GM12891 (cell line): ENCODE results near the gene ADGRL3.
"Not testable (repeated sequence)": the region's sequence is repeated elsewhere in the genome, so short reads cannot be mapped to it uniquely, and the experiment has no call there.

ENCODE experiments used
- DNase-seq: peaks from one replicate; pipeline ENCODE4 v3.0.0; 2011; ENCODE audit warnings: low spot score; ENCODE audit not compliant: insufficient read length
- FAIRE-seq: peaks from 2 replicates; lab custom pipeline; 2011; peaks lifted over from hg19 to GRCh38; lab: Jason Lieb, UNC
- PAX5 ChIP-seq: IDR thresholded peaks from 2 replicates; pipeline ENCODE4 v1.6.1; 2011; ENCODE audit warnings: low read length, moderate library complexity, mild to moderate bottlenecking; ENCODE audit not compliant: insufficient read depth, severe bottlenecking
- POLR2A ChIP-seq: IDR thresholded peaks from 2 replicates; pipeline ENCODE4 v1.6.1; 2011; ENCODE audit warnings: low read depth, low read length, control low read depth
- POLR2AphosphoS5 ChIP-seq: IDR thresholded peaks from 2 replicates; pipeline ENCODE4 v1.6.1; 2011; ENCODE audit warnings: low read depth, low read length, control low read depth
- POU2F2 ChIP-seq: IDR thresholded peaks from 2 replicates; pipeline ENCODE4 v1.6.1; 2011; ENCODE audit warnings: low read depth, mild to moderate bottlenecking, control low read depth, low read length, moderate library complexity
- SPI1 ChIP-seq: IDR thresholded peaks from 2 replicates; pipeline ENCODE4 v1.6.1; 2011; ENCODE audit warnings: low read depth, low read length, control low read depth
- TAF1 ChIP-seq: IDR thresholded peaks from 2 replicates; pipeline ENCODE4 v1.6.1; 2011; ENCODE audit warnings: low read depth, low read length, control low read depth

The ADGRL3 gene

GRCh38 chr4:61203436-61203790 is 3.3 kb downstream of the ADGRL3 start:
- TF ChIP-seq POLR2AphosphoS5: no peak
- TF ChIP-seq PAX5: no peak
- no peak for TF ChIP-seq SPI1
- TF ChIP-seq POLR2A: no peak
- TF ChIP-seq TAF1: no peak
- TF ChIP-seq POU2F2: no peak
- FAIRE-seq (no peak), DNase-seq (no peak)

GRCh38 chr4:61204353-61205060 is 4.4 kb downstream of the ADGRL3 start:
- FAIRE-seq (no peak), DNase-seq (no peak)
- TF ChIP-seq PAX5: no peak
- TF ChIP-seq POU2F2: no peak
- no peak for TF ChIP-seq SPI1
- TF ChIP-seq POLR2AphosphoS5: no peak
- TF ChIP-seq TAF1: no peak
- TF ChIP-seq POLR2A: no peak

- TF ChIP-seq POLR2AphosphoS5 (no peak), POLR2A (no peak), PAX5 (no peak), TAF1 (no peak), POU2F2 (no peak), SPI1 (no peak)
- no peak for FAIRE-seq
- DNase-seq: no peak
These were observed 4.9 kb downstream of the ADGRL3 start for GRCh38 chr4:61205066-61205465.

- not testable (repeated sequence) for FAIRE-seq, DNase-seq
These were observed 7.0 kb downstream of the ADGRL3 start for GRCh38 chr4:61207156-61207555.

GRCh38 chr4:61210186-61210939 is 10.2 kb downstream of the ADGRL3 start:
- no peak for TF ChIP-seq TAF1
- TF ChIP-seq POLR2A: no peak
- TF ChIP-seq PAX5: no peak
- TF ChIP-seq POU2F2: no peak
- no peak for TF ChIP-seq POLR2AphosphoS5
- no peak for TF ChIP-seq SPI1
- FAIRE-seq (no peak), DNase-seq (no peak)

- no peak for TF ChIP-seq POLR2A
- TF ChIP-seq TAF1: no peak
- TF ChIP-seq PAX5: no peak
- no peak for TF ChIP-seq POLR2AphosphoS5
- TF ChIP-seq SPI1: no peak
- FAIRE-seq (no peak), DNase-seq (no peak)
These were observed 11.7 kb downstream of the ADGRL3 start for GRCh38 chr4:61211781-61212180.

- DNase-seq: no peak
- FAIRE-seq: no peak
- TF ChIP-seq PAX5 (no peak), POLR2AphosphoS5 (no peak), SPI1 (no peak), TAF1 (no peak), POLR2A (no peak), POU2F2 (no peak)
These were observed 12.7 kb downstream of the ADGRL3 start for GRCh38 chr4:61212788-61213187.

- DNase-seq (no peak), FAIRE-seq (no peak)
- TF ChIP-seq POLR2A: no peak
- no peak for TF ChIP-seq SPI1
- no peak for TF ChIP-seq POLR2AphosphoS5
- no peak for TF ChIP-seq PAX5
- TF ChIP-seq TAF1: no peak
- no peak for TF ChIP-seq POU2F2
These were observed 14.6 kb downstream of the ADGRL3 start for GRCh38 chr4:61214680-61215079.

GRCh38 chr4:61217222-61217621 is 17.1 kb downstream of the ADGRL3 start:
- TF ChIP-seq POU2F2: no peak
- FAIRE-seq: no peak
- DNase-seq: no peak

GRCh38 chr4:61220556-61220955 is 20.4 kb downstream of the ADGRL3 start:
- FAIRE-seq (no peak), DNase-seq (no peak)
- TF ChIP-seq PAX5 (no peak), SPI1 (no peak), POLR2AphosphoS5 (no peak), POLR2A (no peak), TAF1 (no peak), POU2F2 (no peak)
